Measurements from ENCODE around the gene FCER1G.

Gene FCER1G

DNA sequence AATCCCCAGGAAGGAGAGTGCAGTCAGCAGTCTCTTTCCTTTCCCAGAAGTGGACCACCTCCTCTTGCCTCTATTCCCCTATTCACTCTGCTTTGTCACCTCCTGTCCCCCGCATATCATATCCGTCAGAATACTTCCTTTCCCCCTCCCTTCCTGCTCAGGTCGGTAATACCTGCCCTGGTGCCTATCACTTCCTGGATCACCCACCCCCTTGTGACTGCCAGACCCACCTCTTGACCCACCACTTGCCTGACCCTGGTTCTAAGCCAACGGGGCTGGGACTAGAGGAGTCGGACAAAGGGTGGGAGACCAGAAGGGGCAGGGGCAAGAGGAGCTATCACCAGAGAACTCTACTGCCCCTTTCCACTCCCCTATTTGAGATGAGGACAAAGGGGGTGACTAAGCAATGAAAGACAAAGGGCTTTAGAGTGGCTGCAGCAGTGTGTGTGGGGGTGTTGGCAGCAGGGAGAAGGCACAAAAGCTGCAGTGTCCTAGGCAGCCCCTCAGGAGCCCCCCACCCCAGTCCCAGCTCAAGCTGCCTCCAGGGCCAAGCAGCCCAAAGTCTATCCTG lies 14.6 kb upstream of the FCER1G start:
- ChIA-PET POLR2A (no interaction called here), CTCF (interaction anchor here (0.6 to 1.3 kb wide), 4 partner anchors 8 to 420 kb away, joined by 3 to 10 read pairs (median 4); partner anchors contain the start of gene TOMM40L)
- TF ChIP-seq PRDM1 (tag by site-specific recombination; IDR thresholded peaks at IDR 0.05) (no peak), ZNF292 (tag by site-specific recombination; IDR thresholded peaks at IDR 0.05; ENCODE audit: borderline replicate concordance, low read depth) (no peak), EGR2 (tag by site-specific recombination; IDR thresholded peaks at IDR 0.05; ENCODE audit: low read depth) (no peak), SP3 (tag by site-specific recombination; IDR thresholded peaks at IDR 0.05) (no peak), ZNF548 (tag by site-specific recombination; IDR thresholded peaks at IDR 0.05) (no peak), ZNF521 (tag by site-specific recombination; IDR thresholded peaks at IDR 0.05) (no peak), YY1 (tag by site-specific recombination; IDR thresholded peaks at IDR 0.05) (no peak), ZNF354C (tag by site-specific recombination; IDR thresholded peaks at IDR 0.05; ENCODE audit: borderline replicate concordance, low read depth) (no peak), FEZF1 (tag by site-specific recombination; IDR thresholded peaks at IDR 0.05) (no peak), ZNF561 (tag by site-specific recombination; IDR thresholded peaks at IDR 0.05; ENCODE audit: borderline replicate concordance) (no peak)
- TF ChIP-seq, protein P1, sequence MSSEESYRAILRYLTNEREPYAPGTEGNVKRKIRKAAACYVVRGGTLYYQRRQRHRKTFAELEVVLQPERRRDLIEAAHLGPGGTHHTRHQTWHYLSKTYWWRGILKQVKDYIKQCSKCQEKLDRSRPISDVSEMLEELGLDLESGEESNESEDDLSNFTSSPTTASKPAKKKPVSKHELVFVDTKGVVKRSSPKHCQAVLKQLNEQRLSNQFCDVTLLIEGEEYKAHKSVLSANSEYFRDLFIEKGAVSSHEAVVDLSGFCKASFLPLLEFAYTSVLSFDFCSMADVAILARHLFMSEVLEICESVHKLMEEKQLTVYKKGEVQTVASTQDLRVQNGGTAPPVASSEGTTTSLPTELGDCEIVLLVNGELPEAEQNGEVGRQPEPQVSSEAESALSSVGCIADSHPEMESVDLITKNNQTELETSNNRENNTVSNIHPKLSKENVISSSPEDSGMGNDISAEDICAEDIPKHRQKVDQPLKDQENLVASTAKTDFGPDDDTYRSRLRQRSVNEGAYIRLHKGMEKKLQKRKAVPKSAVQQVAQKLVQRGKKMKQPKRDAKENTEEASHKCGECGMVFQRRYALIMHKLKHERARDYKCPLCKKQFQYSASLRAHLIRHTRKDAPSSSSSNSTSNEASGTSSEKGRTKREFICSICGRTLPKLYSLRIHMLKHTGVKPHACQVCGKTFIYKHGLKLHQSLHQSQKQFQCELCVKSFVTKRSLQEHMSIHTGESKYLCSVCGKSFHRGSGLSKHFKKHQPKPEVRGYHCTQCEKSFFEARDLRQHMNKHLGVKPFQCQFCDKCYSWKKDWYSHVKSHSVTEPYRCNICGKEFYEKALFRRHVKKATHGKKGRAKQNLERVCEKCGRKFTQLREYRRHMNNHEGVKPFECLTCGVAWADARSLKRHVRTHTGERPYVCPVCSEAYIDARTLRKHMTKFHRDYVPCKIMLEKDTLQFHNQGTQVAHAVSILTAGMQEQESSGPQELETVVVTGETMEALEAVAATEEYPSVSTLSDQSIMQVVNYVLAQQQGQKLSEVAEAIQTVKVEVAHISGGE (tag by site-specific recombination; conservative IDR thresholded peaks at IDR 0.05; ENCODE audit: low read depth), result no peak
- no peak overlapping the region for H3K4me3 ChIP-seq (ENCODE audit: low read depth, low read length)
- no peak overlapping the region for H3K27ac ChIP-seq (ENCODE audit: extremely low read depth, low read depth, low read length)
- no peaks in the 10 kb centered on the region for H3K9me3 ChIP-seq (ENCODE audit: control insufficient read depth, insufficient read depth, low read depth, low read length)
- peaks cover 9% of the 10 kb centered on the region; the same call in 1 of the 2 replicates for H3K4me1 ChIP-seq (ENCODE audit: control insufficient read depth, insufficient read depth, low read length)
- H3K36me3 ChIP-seq (ENCODE audit: control insufficient read depth in 2 of 2, insufficient read depth in 1 of 2, low read length in 2 of 2), result peaks cover 14 to 23% of the 10 kb centered on the region in 2 experiments; a peak in 2 of 3 replicates

DNA sequence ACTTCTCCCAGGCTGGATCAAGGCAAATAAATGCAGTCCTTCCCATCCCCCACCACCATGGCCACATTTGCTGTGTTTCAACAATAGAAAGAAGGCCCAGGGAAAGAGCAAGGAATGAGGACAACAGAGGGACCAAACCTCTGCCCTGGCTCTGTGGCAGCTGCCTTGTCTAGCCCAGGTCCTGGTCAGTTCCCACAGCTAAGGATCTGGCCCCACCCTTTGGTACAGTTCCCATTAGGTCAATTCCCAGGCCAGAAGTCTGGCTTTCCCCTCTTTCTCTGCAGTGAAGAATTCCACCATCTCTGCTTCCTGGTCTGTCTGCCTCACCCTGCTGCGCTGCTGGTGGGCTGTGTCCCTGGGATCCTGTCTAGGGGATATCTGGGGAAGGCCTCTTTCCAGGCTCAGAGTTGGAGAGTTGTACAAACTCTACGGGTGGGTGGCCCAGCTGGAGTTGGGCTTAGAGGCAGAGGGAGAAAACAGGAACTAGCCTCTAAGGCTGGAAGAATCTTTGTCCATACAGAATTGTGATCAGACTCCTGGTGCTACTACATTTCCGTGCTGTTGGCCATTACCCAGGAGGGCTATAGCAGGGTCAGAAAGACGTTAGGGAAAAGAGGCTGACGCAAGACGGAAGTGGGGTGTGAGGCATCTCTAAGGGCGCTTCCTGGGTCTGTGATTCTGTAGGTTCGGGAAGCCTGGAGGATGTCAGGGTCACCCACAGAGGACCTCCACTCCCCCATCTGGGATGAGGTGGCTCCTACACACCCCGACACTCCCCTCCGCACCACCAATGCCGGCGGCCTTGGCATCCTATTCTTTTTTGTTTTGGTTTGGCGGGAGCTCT lies 13.9 kb upstream of the FCER1G start:
- H3K4me3 ChIP-seq (ENCODE audit: low read depth, low read length), result no peak overlapping the region
- H3K9me3 ChIP-seq (ENCODE audit: control insufficient read depth, insufficient read depth, low read depth, low read length), result no peaks in the 10 kb centered on the region
- peaks cover 9% of the 10 kb centered on the region; the same call in 1 of the 2 replicates for H3K4me1 ChIP-seq (ENCODE audit: control insufficient read depth, insufficient read depth, low read length)
- ChIA-PET CTCF (interaction anchor here (0.6 to 4.9 kb wide), 9 partner anchors 9 to 940 kb away, joined by 3 to 32 read pairs (median 6); partner anchors contain the start of genes APOA2, PPOX and TOMM40L), POLR2A (interaction anchor here (0.6 to 2.2 kb wide), 14 partner anchors 10 to 189 kb away, joined by 3 to 22 read pairs (median 4); partner anchors contain the start of genes B4GALT3, FCER1G, PPOX and TOMM40L)
- TF ChIP-seq, protein P2, sequence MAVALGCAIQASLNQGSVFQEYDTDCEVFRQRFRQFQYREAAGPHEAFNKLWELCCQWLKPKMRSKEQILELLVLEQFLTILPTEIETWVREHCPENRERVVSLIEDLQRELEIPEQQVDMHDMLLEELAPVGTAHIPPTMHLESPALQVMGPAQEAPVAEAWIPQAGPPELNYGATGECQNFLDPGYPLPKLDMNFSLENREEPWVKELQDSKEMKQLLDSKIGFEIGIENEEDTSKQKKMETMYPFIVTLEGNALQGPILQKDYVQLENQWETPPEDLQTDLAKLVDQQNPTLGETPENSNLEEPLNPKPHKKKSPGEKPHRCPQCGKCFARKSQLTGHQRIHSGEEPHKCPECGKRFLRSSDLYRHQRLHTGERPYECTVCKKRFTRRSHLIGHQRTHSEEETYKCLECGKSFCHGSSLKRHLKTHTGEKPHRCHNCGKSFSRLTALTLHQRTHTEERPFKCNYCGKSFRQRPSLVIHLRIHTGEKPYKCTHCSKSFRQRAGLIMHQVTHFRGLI (tag by site-specific recombination; IDR thresholded peaks at IDR 0.05), result 0 out of 2 replicates have a peak, but pooled peaks have one; percentile 9
- TF ChIP-seq KLF9 (tag by site-specific recombination; IDR thresholded peaks at IDR 0.05; ENCODE audit: low read depth) (0 out of 2 replicates have a peak, but pooled peaks have one; percentile 12), ZNF16 (tag by site-specific recombination; IDR thresholded peaks at IDR 0.05; ENCODE audit: low read depth) (no peak), ZEB2 (tag by site-specific recombination; IDR thresholded peaks at IDR 0.05) (0 out of 2 replicates have a peak, but pooled peaks have one; percentile 6), OVOL3 (tag by site-specific recombination; IDR thresholded peaks at IDR 0.05) (no peak)
- H3K27ac ChIP-seq (ENCODE audit: extremely low read depth, low read depth, low read length), result peak overlapping the region; percentile 72
- peaks cover 16 to 30% of the 10 kb centered on the region in 2 experiments; a peak in 2 of 3 replicates for H3K36me3 ChIP-seq (ENCODE audit: control insufficient read depth in 2 of 2, insufficient read depth in 1 of 2, low read length in 2 of 2)
